Left lung (tissue), 10 donors: Measurements from ENCODE around the gene PCNX3. TPM values are rescaled to one million over a fixed set of nuclear protein-coding genes. Genes with fewer than 3 reads are reported as not detected.

Source experiments
- ATAC-seq: fragments of 200-7000 bp; cut with Tn5 transposase; one replicate; pipeline ENCODE4 v1.9.1; 2020; ENCODE audit warnings: moderate library complexity
- DNase-seq, 4 donors: peaks; one replicate each; pipeline ENCODE4 v3.0.0-alpha.2; 2013 to 2020
- H3K27ac ChIP-seq, 2 donors: fragments of 200-600 bp; sonication (generic) in 1 of 2; one replicate each; pipeline versions ENCODE4 v1.5.0 to v1.8.0; 2020 to 2021
- H3K27me3 ChIP-seq, 2 donors: fragments of 200-600 bp; sonication (generic) in 1 of 2; one replicate each; pipeline versions ENCODE4 v1.5.0 to v1.8.0; 2020 to 2021
- H3K36me3 ChIP-seq, 2 donors: fragments of 200-600 bp; sonication (generic) in 1 of 2; one replicate each; pipeline versions ENCODE4 v1.5.0 to v1.8.0; 2020 to 2021
- H3K4me1 ChIP-seq, 2 donors: fragments of 200-600 bp; one replicate each; pipeline ENCODE4 v1.8.0; 2021
- H3K4me3 ChIP-seq, 2 donors: fragments of 200-600 bp; sonication (generic) in 1 of 2; one replicate each; pipeline versions ENCODE4 v1.5.0 to v1.8.0; 2020 to 2021; ENCODE audit warnings: mild to moderate bottlenecking in 1 of 2
- H3K9me3 ChIP-seq, 2 donors: fragments of 200-600 bp; sonication (generic) in 1 of 2; one replicate each; pipeline versions ENCODE4 v1.5.0 to v1.8.0; 2020 to 2021
- CTCF ChIP-seq, 2 donors: fragments of 200-600 bp; sonication (generic) in 1 of 2; IDR thresholded peaks; one replicate each; pipeline versions ENCODE4 v1.5.0 to v1.8.0; 2021; ENCODE audit warnings: antibody characterized with exemption in 2 of 2
- intact Hi-C, 2 donors: fragments of 100-400 bp; cut with DNase I; formaldehyde crosslinking; loops; one replicate each; pipeline versions ENCODE4 v1.11.2 to v1.14.2; 2022
- polyA plus RNA-seq, 6 donors: library from polyadenylated mRNA; unstranded; fragments of 120-200 nt; gene quantifications; one replicate each; pipeline ENCODE4 v1.2.1, GENCODE V29; 2013; ENCODE audit not compliant: insufficient read length in 6 of 6
- total RNA-seq, 2 donors: library from RNA; stranded (reverse); fragmentation: NEBNext Ultra II Directional; extraction: Animal tissue kit (Norgen Biotek cat#: 25700); gene quantifications; one replicate each; pipeline ENCODE4 v1.2.1, GENCODE V29; 2021
- donor health status: DM: no; HTN: yes; CAD: no.
- donor health status: DM: no; HTN: no; CAD: no.

PCNX3 gene
- total and polyA plus RNA-seq, 8 donors = 19.9 to 44.5 (median 26.2) TPM

GRCh38 chr11:65580756-65581155, 34.8 kb upstream of the PCNX3 start:
- no peak for TF ChIP-seq CTCF (IDR thresholded peaks at IDR 0.05)
- peaks cover 0 to 79% of the 10 kb centered on the region in 2 donors for H3K36me3 ChIP-seq
- DNase-seq (no peak), ATAC-seq (no peak)
- H3K9me3 ChIP-seq = no peaks in the 10 kb centered on the region
- no peaks in the 10 kb centered on the region for H3K27me3 ChIP-seq
- H3K4me3 ChIP-seq = no peak overlapping the region
- H3K27ac ChIP-seq = no peak overlapping the region
- intact Hi-C loops = no loop called here
- peaks cover 13 to 45% of the 10 kb centered on the region in 2 donors for H3K4me1 ChIP-seq

GRCh38 chr11:65581928-65582327, 33.6 kb upstream of the PCNX3 start:
- H3K9me3 ChIP-seq = no peaks in the 10 kb centered on the region
- no peak overlapping the region for H3K27ac ChIP-seq
- peaks cover 11 to 50% of the 10 kb centered on the region in 2 donors for H3K4me1 ChIP-seq
- ATAC-seq (no peak), DNase-seq (no peak)
- H3K36me3 ChIP-seq = peaks cover 0 to 90% of the 10 kb centered on the region in 2 donors
- H3K4me3 ChIP-seq = no peak overlapping the region
- intact Hi-C loops = no loop called here
- TF ChIP-seq CTCF (IDR thresholded peaks at IDR 0.05) = no peak
- H3K27me3 ChIP-seq = no peaks in the 10 kb centered on the region

GRCh38 chr11:65583589-65583988, 32.0 kb upstream of the PCNX3 start:
- intact Hi-C loops = no loop called here
- Histone ChIP-seq H3K36me3 (peaks cover 0 to 87% of the 10 kb centered on the region in 2 donors), H3K4me1 (peaks cover 6 to 50% of the 10 kb centered on the region in 2 donors), H3K4me3 (no peak overlapping the region), H3K9me3 (no peaks in the 10 kb centered on the region), H3K27me3 (no peaks in the 10 kb centered on the region), H3K27ac (peak overlapping the region in 1 of 2 donors; percentile 13)
- ATAC-seq = no peak
- no peak for TF ChIP-seq CTCF (IDR thresholded peaks at IDR 0.05)
- no peak for DNase-seq

GRCh38 chr11:65584106-65584505, 31.5 kb upstream of the PCNX3 start:
- H3K27ac ChIP-seq = peak overlapping the region in 1 of 2 donors; percentile 13
- DNase-seq = no peak
- TF ChIP-seq CTCF (IDR thresholded peaks at IDR 0.05) = no peak
- intact Hi-C loops = no loop called here
- no peak overlapping the region for H3K4me3 ChIP-seq
- peaks cover 8 to 50% of the 10 kb centered on the region in 2 donors for H3K4me1 ChIP-seq
- H3K36me3 ChIP-seq = peaks cover 0 to 86% of the 10 kb centered on the region in 2 donors
- ATAC-seq = no peak
- no peaks in the 10 kb centered on the region for H3K27me3 ChIP-seq
- H3K9me3 ChIP-seq = no peaks in the 10 kb centered on the region

GRCh38 chr11:65584723-65585171, 30.8 kb upstream of the PCNX3 start:
- DNase-seq = no peak
- no peak for ATAC-seq
- intact Hi-C loops = no loop called here

More at GRCh38 chr11:65584723-65585171, 30.8 kb upstream of the PCNX3 start:
- Histone ChIP-seq H3K4me1 (peaks cover 8 to 49% of the 10 kb centered on the region in 2 donors), H3K27me3 (no peaks in the 10 kb centered on the region), H3K27ac (no peak overlapping the region), H3K4me3 (no peak overlapping the region), H3K9me3 (no peaks in the 10 kb centered on the region), H3K36me3 (peaks cover 0 to 86% of the 10 kb centered on the region in 2 donors)
- TF ChIP-seq CTCF (IDR thresholded peaks at IDR 0.05) = no peak
